C4-2B (cell line): Measurements from ENCODE around the gene CTSE.

Experiments
- CTCF ChIP-seq: fragments of 450-650 bp; conservative IDR thresholded peaks from 2 replicates; pipeline ENCODE4 v1.5.1; 2017; ENCODE audit warnings: mild to moderate bottlenecking
- ZFX ChIP-seq: fragments of 450-650 bp; IDR thresholded peaks from 2 replicates; pipeline ENCODE4 v1.6.1; 2017

- TF ChIP-seq CTCF (no peak), ZFX (no peak)
Measured at GRCh38 chr1:205976708-205977401, 46.8 kb downstream of the CTSE start.
